Upper lobe of right lung (tissue), 1 donor: ENCODE data around the gene LAMB3. TPM values are rescaled to one million over a fixed set of nuclear protein-coding genes. Genes with fewer than 3 reads are reported as not detected.
A peak's percentile ranks its signal among the peaks of the same experiment; 100 is the strongest.

Source experiments
- ATAC-seq: fragments of 200-7000 bp; cut with Tn5 transposase; one replicate; pipeline ENCODE4 v1.9.1; 2020; ENCODE audit warnings: mild to moderate bottlenecking, moderate library complexity
- DNase-seq: peaks from one replicate; pipeline ENCODE4 v3.0.0-alpha.2; 2020
- H3K27ac ChIP-seq: fragments of 200-600 bp; one replicate; pipeline ENCODE4 v1.8.0; 2022
- H3K27me3 ChIP-seq: fragments of 200-600 bp; one replicate; pipeline ENCODE4 v1.8.0; 2022; ENCODE audit warnings: mild to moderate bottlenecking
- H3K36me3 ChIP-seq: fragments of 200-600 bp; one replicate; pipeline ENCODE4 v1.8.0; 2022
- H3K4me1 ChIP-seq: fragments of 200-600 bp; one replicate; pipeline ENCODE4 v1.8.0; 2022
- H3K4me3 ChIP-seq: fragments of 200-600 bp; one replicate; pipeline ENCODE4 v1.8.0; 2022; ENCODE audit warnings: mild to moderate bottlenecking
- H3K9me3 ChIP-seq: fragments of 200-600 bp; one replicate; pipeline ENCODE4 v1.8.0; 2022
- CTCF ChIP-seq: fragments of 200-600 bp; IDR thresholded peaks from one replicate; pipeline ENCODE4 v1.8.0; 2022; ENCODE audit warnings: antibody characterized with exemption
- intact Hi-C: fragments of 100-400 bp; cut with DNase I; formaldehyde crosslinking; loops from one replicate; pipeline ENCODE4 v1.11.0; 2022
- total RNA-seq: library from RNA; stranded (reverse); fragmentation: NEBNext Ultra II Directional; extraction: Animal tissue kit (Norgen Biotek cat#: 25700); gene quantifications from one replicate; pipeline ENCODE4 v1.2.1, GENCODE V29; 2021
- donor health status: DM: no; HTN: yes; CAD: no; lungs with severe emphysema.

LAMB3 gene
- total RNA-seq, 1 donor from 2014 or later, result 83.3 TPM

GRCh38 chr1:209585197-209585596 is 67.0 kb downstream of the LAMB3 start:
- no peak for TF ChIP-seq CTCF
- H3K4me1 ChIP-seq, result peaks cover 6% of the 10 kb centered on the region
- H3K27ac ChIP-seq, result no peak overlapping the region
- H3K9me3 ChIP-seq, result no peaks in the 10 kb centered on the region
- DNase-seq, result no peak
- intact Hi-C loops, result no loop called here
- ATAC-seq, result no peak
- no peaks in the 10 kb centered on the region for H3K36me3 ChIP-seq
- no peak overlapping the region for H3K4me3 ChIP-seq
- peaks cover 48% of the 10 kb centered on the region for H3K27me3 ChIP-seq

DNA sequence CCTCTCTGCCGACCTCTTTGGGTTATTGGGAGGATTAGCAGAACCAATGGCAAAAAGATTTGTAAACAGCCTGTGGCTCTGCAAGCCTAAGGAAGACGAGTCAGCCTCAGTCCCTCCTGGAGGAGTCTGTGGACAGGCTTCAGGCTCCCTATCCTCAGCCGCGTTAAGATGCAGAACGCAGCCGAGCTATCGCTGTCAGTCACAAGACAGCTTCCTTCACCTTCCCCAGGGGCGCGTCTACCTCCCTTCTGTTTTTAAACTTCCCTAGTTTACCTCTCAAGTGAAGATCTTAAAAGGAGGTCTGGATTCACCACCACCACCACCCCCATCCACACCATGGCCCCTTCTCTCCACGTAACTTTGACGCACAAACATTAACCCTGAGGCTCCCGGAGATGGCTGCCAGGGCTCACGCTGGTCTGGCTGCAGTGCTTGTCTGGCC is 68.0 kb downstream of the LAMB3 start:
- DNase-seq (no peak), ATAC-seq (no peak)
- intact Hi-C loops, result no loop called here
- TF ChIP-seq CTCF, result no peak
- Histone ChIP-seq H3K4me3 (no peak overlapping the region), H3K4me1 (peaks cover 6% of the 10 kb centered on the region), H3K27me3 (peaks cover 54% of the 10 kb centered on the region), H3K9me3 (no peaks in the 10 kb centered on the region), H3K27ac (no peak overlapping the region), H3K36me3 (no peaks in the 10 kb centered on the region)

- Histone ChIP-seq H3K27me3 (peaks cover 54% of the 10 kb centered on the region), H3K4me1 (peaks cover 6% of the 10 kb centered on the region), H3K9me3 (no peaks in the 10 kb centered on the region), H3K27ac (no peak within 1 kb of the TSS), H3K36me3 (no peaks in the 10 kb centered on the region), H3K4me3 (peak within 1 kb of the TSS; percentile 16)
- no peak for TF ChIP-seq CTCF
- DNase-seq, result no peak
- peak; percentile 15 for ATAC-seq
- intact Hi-C loops, result no loop called here
Observed at GRCh38 chr1:209583408-209583807, 68.8 kb downstream of the LAMB3 start, which contains the start of gene CAMK1G. TSS of gene CAMK1G (plus strand) at chr1:209583714. CDS start at chr1:209594984, 11,270 bp downstream.

GRCh38 chr1:209580577-209580976 is 71.6 kb downstream of the LAMB3 start:
- no peaks in the 10 kb centered on the region for H3K36me3 ChIP-seq
- TF ChIP-seq CTCF, result no peak
- intact Hi-C loops, result no loop called here
- ATAC-seq, result no peak
- H3K27me3 ChIP-seq, result peaks cover 57% of the 10 kb centered on the region
- peaks cover 4% of the 10 kb centered on the region for H3K4me1 ChIP-seq
- H3K9me3 ChIP-seq, result no peaks in the 10 kb centered on the region
- no peak for DNase-seq
- no peak overlapping the region for H3K27ac ChIP-seq
- no peak overlapping the region for H3K4me3 ChIP-seq

- H3K4me3 ChIP-seq, result no peak overlapping the region
- H3K27ac ChIP-seq, result no peak overlapping the region
- H3K27me3 ChIP-seq, result peaks cover 31% of the 10 kb centered on the region
- no peaks in the 10 kb centered on the region for H3K36me3 ChIP-seq
- no peaks in the 10 kb centered on the region for H3K9me3 ChIP-seq
- intact Hi-C loops, result loop anchor here (5.0 kb wide), 1 partner anchor 115 kb away; no protein-coding TSS in a partner anchor
- ATAC-seq, result no peak
- TF ChIP-seq CTCF, result no peak
- H3K4me1 ChIP-seq, result no peaks in the 10 kb centered on the region
- no peak for DNase-seq
Observed at GRCh38 chr1:209577346-209577745, 74.9 kb downstream of the LAMB3 start.
